ENCODE results near the gene UBE2G2.
A peak's percentile ranks its signal among the peaks of the same experiment; 100 is the strongest.

The UBE2G2 gene

GRCh38 chr21:44790368-44790767 lies 11.3 kb downstream of the UBE2G2 start:
- ATAC-seq = no peak
- TF ChIP-seq PATZ1 (CRISPR knock-in tag; IDR thresholded peaks at IDR 0.05; ENCODE audit: borderline replicate concordance) = no peak
- no peak for TF ChIP-seq GLIS3 (CRISPR knock-in tag; IDR thresholded peaks at IDR 0.05)

- ATAC-seq = no peak
- TF ChIP-seq ZFP3 (CRISPR knock-in tag; IDR thresholded peaks at IDR 0.05) (no peak), GLIS3 (CRISPR knock-in tag; IDR thresholded peaks at IDR 0.05) (no peak), ZNF70 (CRISPR knock-in tag; IDR thresholded peaks at IDR 0.05) (no peak), BACH2 (CRISPR knock-in tag; IDR thresholded peaks at IDR 0.05; ENCODE audit: borderline replicate concordance) (no peak), PATZ1 (CRISPR knock-in tag; IDR thresholded peaks at IDR 0.05; ENCODE audit: borderline replicate concordance) (no peak), CSDC2 (CRISPR knock-in tag; IDR thresholded peaks at IDR 0.05) (no peak), OSR1 (CRISPR knock-in tag; IDR thresholded peaks at IDR 0.05) (no peak), TSHZ2 (CRISPR knock-in tag; IDR thresholded peaks at IDR 0.05) (no peak)
These were observed 11.7 kb downstream of the UBE2G2 start for GRCh38 chr21:44789880-44790279.

- ATAC-seq = no peak
These were observed 15.8 kb downstream of the UBE2G2 start for GRCh38 chr21:44785620-44786335.

GRCh38 chr21:44784810-44785209 lies 16.8 kb downstream of the UBE2G2 start:
- ATAC-seq = no peak
- TF ChIP-seq ZC3H10 (CRISPR knock-in tag; IDR thresholded peaks at IDR 0.05) = no peak

More at GRCh38 chr21:44785620-44786335, 15.8 kb downstream of the UBE2G2 start:
- no peak for TF ChIP-seq BACH2 (CRISPR knock-in tag; IDR thresholded peaks at IDR 0.05; ENCODE audit: borderline replicate concordance)
- TF ChIP-seq CSRNP3 (CRISPR knock-in tag; IDR thresholded peaks at IDR 0.05) = no peak
- peak; percentile 42 for TF ChIP-seq ISL1 (CRISPR knock-in tag; IDR thresholded peaks at IDR 0.05)
- TF ChIP-seq PATZ1 (CRISPR knock-in tag; IDR thresholded peaks at IDR 0.05; ENCODE audit: borderline replicate concordance) = no peak
- TF ChIP-seq CSDC2 (CRISPR knock-in tag; IDR thresholded peaks at IDR 0.05) = no peak

GRCh38 chr21:44783020-44783696 lies 18.5 kb downstream of the UBE2G2 start:
- ATAC-seq = no peak
- TF ChIP-seq ZNF565 (CRISPR knock-in tag; conservative IDR thresholded peaks at IDR 0.05; ENCODE audit: low read depth) = no peak
- TF ChIP-seq ZNF8 (CRISPR knock-in tag; IDR thresholded peaks at IDR 0.05) = no peak
- no peak for TF ChIP-seq ARNTL (CRISPR knock-in tag; IDR thresholded peaks at IDR 0.05; ENCODE audit: borderline replicate concordance, low read depth)
- TF ChIP-seq ZFP30 (CRISPR knock-in tag; IDR thresholded peaks at IDR 0.05) = no peak
- TF ChIP-seq ISL1 (CRISPR knock-in tag; IDR thresholded peaks at IDR 0.05) = no peak
- TF ChIP-seq ESRRG (CRISPR knock-in tag; IDR thresholded peaks at IDR 0.05) = no peak
- no peak for TF ChIP-seq POU6F1 (CRISPR knock-in tag; IDR thresholded peaks at IDR 0.05; ENCODE audit: borderline replicate concordance, low read depth)
- TF ChIP-seq RARB (CRISPR knock-in tag; IDR thresholded peaks at IDR 0.05) = no peak
- TF ChIP-seq ZFP3 (CRISPR knock-in tag; IDR thresholded peaks at IDR 0.05) = no peak
- no peak for TF ChIP-seq CSRNP3 (CRISPR knock-in tag; IDR thresholded peaks at IDR 0.05)
- no peak for TF ChIP-seq ZC3H10 (CRISPR knock-in tag; IDR thresholded peaks at IDR 0.05)
- TF ChIP-seq ZNF70 (CRISPR knock-in tag; IDR thresholded peaks at IDR 0.05) = no peak

All from SK-N-SH treated with all-trans-retinoic acid at 6 μM for 48 hours (cell line).